Transverse colon (tissue), 4 donors: ENCODE data around the gene HSFX4. TPM values are rescaled to one million over a fixed set of nuclear protein-coding genes. Genes with fewer than 3 reads are reported as not detected.
"Not testable (repeated sequence)": the region's sequence is repeated elsewhere in the genome, so short reads cannot be mapped to it uniquely, and the experiment has no call there.

Experiments used
- DNase-seq: peaks from one replicate; pipeline ENCODE4 v3.0.0-alpha.2; 2019
- H3K27ac ChIP-seq, 4 donors: fragments of 200-600 bp; sonication (generic); 2 replicates each; pipeline ENCODE4 v1.5.1; 2016 to 2018; ENCODE audit warnings: inconsistent platforms in 4 of 4
- H3K27me3 ChIP-seq: fragments of 200-600 bp; sonication (generic); 2 replicates; pipeline ENCODE4 v1.5.1; 2017; ENCODE audit warnings: inconsistent platforms
- H3K36me3 ChIP-seq, 4 donors: fragments of 200-600 bp; sonication (generic); 2 replicates each; pipeline ENCODE4 v1.5.1; 2017 to 2019; ENCODE audit warnings: inconsistent platforms in 4 of 4
- H3K4me1 ChIP-seq, 4 donors: fragments of 200-600 bp; sonication (generic); 2 replicates each; pipeline ENCODE4 v1.5.1; 2017 to 2020; ENCODE audit warnings: inconsistent platforms in 4 of 4
- H3K4me3 ChIP-seq, 4 donors: fragments of 200-600 bp; sonication (generic); 1 replicate in 1 of 4; 2 replicates in 3 of 4; pipeline versions ENCODE4 v1.5.1 to v1.6.1; 2017 to 2019; ENCODE audit warnings: inconsistent platforms in 4 of 4
- H3K9me3 ChIP-seq, 2 donors: fragments of 200-600 bp; sonication (generic); 2 replicates each; pipeline ENCODE4 v1.5.1; 2017 to 2019; ENCODE audit warnings: inconsistent platforms in 2 of 2
- CTCF ChIP-seq, 5 experiments: fragments of 200-600 bp in 3 of 5; fragments of 450-650 bp in 2 of 5; sonication (generic) in 3 of 5; IDR thresholded peaks; 1 replicate in 2 of 5; 2 replicates in 3 of 5; pipeline ENCODE4 v1.5.1; 2016 to 2017; ENCODE audit warnings: antibody characterized with exemption in 5 of 5, inconsistent platforms in 3 of 5, mild to moderate bottlenecking in 2 of 5, moderate library complexity in 1 of 5
- EP300 ChIP-seq: sonication (generic); formaldehyde crosslinking; IDR thresholded peaks from one replicate; pipeline ENCODE4 v1.6.1; 2017; ENCODE audit warnings: antibody characterized with exemption, low read depth
- POLR2A ChIP-seq: fragments of 450-650 bp; IDR thresholded peaks from one replicate; pipeline ENCODE4 v1.6.1; 2016; ENCODE audit warnings: antibody characterized with exemption, mild to moderate bottlenecking, moderate library complexity
- POLR2AphosphoS5 ChIP-seq, 3 donors: sonication (generic); formaldehyde crosslinking; IDR thresholded peaks; one replicate each; pipeline ENCODE4 v1.6.1; 2016; ENCODE audit warnings: antibody characterized with exemption in 3 of 3
- WGBS, 2 donors: methylation state at CpG; one replicate each; pipeline ENCODE4 v1.1.5; 2018; ENCODE audit warnings: low coverage in 1 of 2; 5-methylcytosine and 5-hydroxymethylcytosine counted together
- in situ Hi-C, 4 donors: fragments of 200-750 bp; cut with MboI; loops; one replicate each; pipeline versions ENCODE4 v1.15.0 to v1.15.1; 2017; ENCODE audit warnings: low sequenced_read_pairs in 3 of 4, low pct_ligation_motif_present in 1 of 4, low pct_unique_long_range_greater_than_20kb in 1 of 4
- intact Hi-C: fragments of 100-400 bp; cut with DNase I; formaldehyde crosslinking; loops from one replicate; pipeline ENCODE4 v1.15.1; 2023; ENCODE audit warnings: low total_unique reads
- total RNA-seq, 4 donors: library from RNA; depleted of rRNA; stranded (reverse); fragments of >200 nt; gene quantifications; one replicate each; pipeline ENCODE4 v1.1.0, GENCODE V29; 2016

HSFX4 gene
- total RNA-seq, 4 donors from 2014 or later, result not detected

- intact Hi-C loops, result no loop called here
- WGBS, 2 donors, result 82% methylated on average over 3 of the region's 3 CpGs; no CpG with 5 or more reads in 1 of the 2 donors
- in situ Hi-C loops, result no loop called here
- DNase-seq, result no peak
- Histone ChIP-seq H3K27ac (no peak overlapping the region), H3K9me3 (no peaks in the 10 kb centered on the region), H3K27me3 (no peaks in the 10 kb centered on the region), H3K4me3 (no peak overlapping the region), H3K4me1 (no peaks in the 10 kb centered on the region), H3K36me3 (no peaks in the 10 kb centered on the region)
- TF ChIP-seq CTCF (IDR thresholded peaks at IDR 0.05), result no peak
- TF ChIP-seq POLR2AphosphoS5 (IDR thresholded peaks at IDR 0.05), result no peak
- TF ChIP-seq POLR2A, result no peak
- no peak for TF ChIP-seq EP300
These were observed 12.5 kb upstream of the HSFX4 start for GRCh38 chrX:149916745-149917392.

GRCh38 chrX:149923836-149924235 lies 5.5 kb upstream of the HSFX4 start:
- H3K4me1 ChIP-seq, in situ Hi-C loops, H3K27ac ChIP-seq, H3K27me3 ChIP-seq, intact Hi-C loops, DNase-seq, H3K4me3 ChIP-seq, H3K9me3 ChIP-seq, H3K36me3 ChIP-seq: not testable (repeated sequence)
- no CpG with 5 or more reads among the region's 4 CpGs for WGBS, 2 donors

GRCh38 chrX:149924434-149924833 lies 4.9 kb upstream of the HSFX4 start:
- H3K27ac ChIP-seq, H3K4me1 ChIP-seq, H3K9me3 ChIP-seq, H3K4me3 ChIP-seq, in situ Hi-C loops, H3K27me3 ChIP-seq, intact Hi-C loops, DNase-seq, H3K36me3 ChIP-seq: not testable (repeated sequence)
- WGBS, 2 donors, result no CpG with 5 or more reads among the region's 5 CpGs

GRCh38 chrX:149927245-149927963 lies 2.0 kb upstream of the HSFX4 start:
- H3K4me1 ChIP-seq, H3K9me3 ChIP-seq, H3K4me3 ChIP-seq, in situ Hi-C loops, H3K36me3 ChIP-seq, intact Hi-C loops, H3K27me3 ChIP-seq, DNase-seq, H3K27ac ChIP-seq: not testable (repeated sequence)
- 83% methylated on average over 1 of the region's 8 CpGs; no CpG with 5 or more reads in 1 of the 2 donors for WGBS, 2 donors

DNA sequence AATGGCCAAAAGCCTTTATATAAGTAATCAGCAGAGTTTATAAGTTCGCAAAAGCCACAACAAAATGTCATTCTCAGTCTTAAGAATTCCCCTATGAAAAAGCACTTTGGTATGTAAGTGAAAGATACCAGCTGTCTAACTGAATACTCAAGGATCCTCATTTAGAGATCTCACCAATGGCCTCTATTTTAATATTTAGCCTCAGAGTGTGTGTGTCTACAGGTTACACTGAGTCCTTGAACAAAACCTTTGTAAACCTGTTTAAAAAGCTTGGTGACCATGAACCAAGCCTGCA lies 1.5 kb upstream of the HSFX4 start:
- H3K4me1 ChIP-seq, H3K27ac ChIP-seq, intact Hi-C loops, DNase-seq, H3K27me3 ChIP-seq, H3K36me3 ChIP-seq, H3K9me3 ChIP-seq, H3K4me3 ChIP-seq, in situ Hi-C loops: not testable (repeated sequence)
- no CpG with 5 or more reads among the region's 1 CpG for WGBS, 2 donors

- H3K27me3 ChIP-seq, in situ Hi-C loops, H3K36me3 ChIP-seq, H3K27ac ChIP-seq, H3K4me1 ChIP-seq, DNase-seq, intact Hi-C loops, H3K4me3 ChIP-seq, H3K9me3 ChIP-seq: not testable (repeated sequence)
- no CpG with 5 or more reads among the region's 1 CpG for WGBS, 2 donors
These were observed 738 bp upstream of the HSFX4 start for GRCh38 chrX:149928635-149929034.

GRCh38 chrX:149931355-149931754 lies 2.0 kb downstream of the HSFX4 start:
- H3K27ac ChIP-seq, in situ Hi-C loops, intact Hi-C loops, H3K4me3 ChIP-seq, H3K27me3 ChIP-seq, H3K4me1 ChIP-seq, H3K36me3 ChIP-seq, DNase-seq, H3K9me3 ChIP-seq: not testable (repeated sequence)
- 58% methylated on average over 2 of the region's 4 CpGs; no CpG with 5 or more reads in 1 of the 2 donors for whole genome bisulfite sequencing, 2 donors

- H3K27me3 ChIP-seq, H3K9me3 ChIP-seq, intact Hi-C loops, H3K4me1 ChIP-seq, H3K36me3 ChIP-seq, H3K27ac ChIP-seq, H3K4me3 ChIP-seq, DNase-seq, in situ Hi-C loops: not testable (repeated sequence)
- WGBS, 2 donors, result 94% methylated on average over 2 of the region's 2 CpGs; no CpG with 5 or more reads in 1 of the 2 donors
These were observed 2.8 kb downstream of the HSFX4 start for GRCh38 chrX:149932150-149932549.

DNA sequence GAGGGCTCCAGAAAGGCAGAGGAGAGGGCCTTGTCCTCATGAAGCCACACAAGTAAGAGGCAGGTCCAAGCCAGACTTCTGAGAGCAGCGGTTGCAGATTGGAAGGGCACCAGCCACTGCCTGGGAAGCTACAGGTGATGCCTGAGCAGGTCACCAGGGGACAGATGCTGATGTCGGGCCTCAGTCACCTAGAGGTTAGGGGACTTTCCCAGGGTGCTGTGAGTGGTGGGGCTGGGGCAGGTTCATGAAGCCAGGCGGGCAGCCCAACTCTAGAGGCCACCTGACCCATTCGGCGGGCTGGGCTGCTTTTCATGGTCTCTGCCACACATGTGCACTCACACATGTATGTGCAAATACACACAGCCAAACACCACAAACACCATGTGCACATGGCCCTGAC lies 3.6 kb downstream of the HSFX4 start:
- H3K27ac ChIP-seq, H3K36me3 ChIP-seq, H3K4me3 ChIP-seq, in situ Hi-C loops, H3K27me3 ChIP-seq, intact Hi-C loops, H3K4me1 ChIP-seq, DNase-seq, H3K9me3 ChIP-seq: not testable (repeated sequence)
- WGBS, 2 donors, result 86% methylated on average over 1 of the region's 5 CpGs; no CpG with 5 or more reads in 1 of the 2 donors

DNA sequence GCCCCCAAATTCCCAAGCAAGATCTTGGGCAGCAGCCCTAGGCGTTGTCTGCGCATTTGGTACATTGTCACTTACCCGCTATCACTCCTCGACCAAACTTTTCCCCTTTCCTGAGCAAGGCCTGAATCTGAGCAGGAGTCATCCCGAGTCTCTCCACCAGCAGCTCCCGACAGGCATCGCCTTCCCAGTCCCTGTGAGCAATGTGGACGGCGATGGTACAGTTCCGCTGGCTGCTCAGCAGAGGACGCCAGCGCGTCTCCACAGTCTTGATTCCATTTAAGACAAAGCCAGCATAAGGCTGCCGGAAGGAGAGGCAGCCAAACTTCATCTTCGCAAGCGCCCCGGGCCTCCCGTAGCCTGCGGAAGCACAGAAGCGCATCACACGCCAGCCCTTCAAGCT lies 4.2 kb downstream of the HSFX4 start:
- H3K4me1 ChIP-seq, H3K27ac ChIP-seq, in situ Hi-C loops, H3K36me3 ChIP-seq, H3K4me3 ChIP-seq, DNase-seq, H3K27me3 ChIP-seq, intact Hi-C loops, H3K9me3 ChIP-seq: not testable (repeated sequence)
- 74% methylated on average over 9 of the region's 21 CpGs; no CpG with 5 or more reads in 1 of the 2 donors for WGBS, 2 donors
